MCF 10A (cell line): Measurements from ENCODE around the gene ARPC1B. TPM values are rescaled to one million over a fixed set of nuclear protein-coding genes. Genes with fewer than 3 reads are reported as not detected.

Experiments
- BruUV-seq: library from RNA; stranded (reverse); fragments of 400-500 nt; replicated peaks from 2 replicates; lab custom pipeline; 2021; lab: Mats Ljungman, UMichigan
- CTCF ChIA-PET: fragments of 300-600 bp; sonication (Branson Sonifier 250); formaldehyde crosslinking; extraction: SDS; loops from one replicate; lab custom pipeline; 2021; ENCODE audit warnings: antibody characterized with exemption, inconsistent platforms; lab: Yijun Ruan, JAX
- POLR2A ChIA-PET: fragments of 300-600, 350-650 bp; sonication (Branson Sonifier 250); formaldehyde crosslinking; extraction: SDS; loops from one replicate; lab custom pipeline; 2020; ENCODE audit warnings: antibody characterized with exemption, inconsistent platforms; lab: Yijun Ruan, JAX
- DNase-seq: peaks from one replicate; pipeline ENCODE4 v3.0.0-alpha.2; 2018; ENCODE audit not compliant: unreplicated experiment
- H3K27ac Mint-ChIP-seq: one replicate; pipeline ENCODE4 v1.8.0; 2022; ENCODE audit warnings: mild to moderate bottlenecking, low read depth, mixed read lengths; ENCODE audit not compliant: unreplicated experiment
- H3K27me3 Mint-ChIP-seq: one replicate; pipeline ENCODE4 v1.8.0; 2022; ENCODE audit warnings: mixed read lengths; ENCODE audit not compliant: insufficient read depth, unreplicated experiment
- H3K36me3 Mint-ChIP-seq: one replicate; pipeline ENCODE4 v1.8.0; 2022; ENCODE audit warnings: mild to moderate bottlenecking, moderate library complexity, mixed read lengths; ENCODE audit not compliant: insufficient read depth, unreplicated experiment
- H3K4me1 Mint-ChIP-seq: one replicate; pipeline ENCODE4 v1.8.0; 2022; ENCODE audit warnings: mixed read lengths; ENCODE audit not compliant: insufficient read depth, unreplicated experiment
- H3K4me3 Mint-ChIP-seq: one replicate; pipeline ENCODE4 v1.8.0; 2022; ENCODE audit warnings: mild to moderate bottlenecking, moderate library complexity, mixed read lengths; ENCODE audit not compliant: unreplicated experiment
- H3K9me3 Mint-ChIP-seq: one replicate; pipeline ENCODE4 v1.8.0; 2022; ENCODE audit warnings: mixed read lengths; ENCODE audit not compliant: unreplicated experiment
- intact Hi-C: fragments of 100-400 bp; cut with micrococcal nuclease; formaldehyde crosslinking; loops from 2 replicates; pipeline ENCODE4 v1.14.1; 2022
- total RNA-seq: library from RNA; stranded (reverse); gene quantifications from 2 replicates; pipeline ENCODE4 v1.2.3, GENCODE V29; 2022
- TF ChIP-seq, protein P1 (sequence below): fragments of 200-600 bp; IDR thresholded peaks from one replicate; pipeline ENCODE4 v1.8.0; 2022; ENCODE audit warnings: antibody characterized with exemption, mild to moderate bottlenecking; ENCODE audit not compliant: unreplicated experiment

The ARPC1B gene
- total RNA-seq, 1 experiment from 2014 or later = 174 TPM

DNA sequence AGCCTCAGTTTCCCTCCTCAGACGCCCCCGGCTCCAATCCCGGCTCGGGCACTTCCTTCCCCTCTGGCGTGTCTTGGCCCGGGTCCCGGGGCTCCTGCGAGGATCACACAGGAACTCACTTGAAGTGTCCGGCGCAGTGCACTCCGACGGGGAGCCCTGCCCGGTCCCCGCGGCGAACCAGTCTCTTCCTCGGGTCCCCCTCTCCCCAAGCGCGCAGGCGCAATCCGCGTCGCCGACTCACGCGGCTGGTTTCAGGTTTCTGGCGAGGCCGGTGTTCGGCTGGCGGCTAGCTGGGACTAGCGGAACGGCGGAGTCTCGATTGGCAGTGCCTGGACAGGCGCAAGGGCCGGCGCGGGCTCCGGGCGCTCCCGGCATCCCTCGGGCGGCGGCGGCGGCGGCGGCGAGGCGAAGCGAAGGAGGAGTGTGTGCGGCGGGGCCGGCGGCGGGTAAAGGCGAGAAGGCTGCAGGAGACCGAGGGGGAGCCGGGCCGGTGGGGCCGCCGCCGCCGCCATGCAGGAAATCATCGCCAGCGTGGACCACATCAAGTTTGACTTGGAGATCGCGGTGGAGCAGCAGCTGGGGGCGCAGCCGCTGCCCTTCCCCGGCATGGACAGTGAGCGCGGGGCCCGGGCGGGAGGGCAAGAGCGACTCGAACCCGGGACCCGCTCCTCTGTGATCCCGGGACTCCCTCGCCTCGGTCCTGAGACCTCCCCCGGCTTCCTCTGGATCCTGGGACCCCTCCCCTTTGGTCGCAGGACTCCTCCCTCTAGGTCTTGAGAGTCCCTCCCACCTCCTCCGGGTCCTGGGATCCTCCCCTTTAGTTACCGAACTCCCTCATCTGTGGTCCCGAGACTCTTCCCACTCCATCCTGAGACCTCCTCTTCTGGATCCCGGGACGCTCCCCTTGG is 64.3 kb downstream of the ARPC1B start, which contains the start of the genes CPSF4 and PTCD1:
Gene CPSF4 (plus strand): TSS at position 371 of the 908 bp plus-strand sequence. CDS start 140 bp downstream, at position 511.
Gene PTCD1 (minus strand): TSS at position 226 of the 908 bp plus-strand sequence. CDS start 3,556 bp downstream, outside the sequence.
- Mint-ChIP-seq H3K27me3 (no peaks in the 10 kb centered on the region), H3K27ac (peak within 1 kb of the TSS; percentile 97), H3K36me3 (peaks cover 46% of the 10 kb centered on the region), H3K9me3 (no peaks in the 10 kb centered on the region), H3K4me3 (peak within 1 kb of the TSS; percentile 94), H3K4me1 (peaks cover 5% of the 10 kb centered on the region)
- POLR2A ChIA-PET = interaction anchor here (0.7 to 3.2 kb wide), 15 partner anchors 10 to 649 kb away, joined by 3 to 33 read pairs (median 6); partner anchors contain the start of genes ARPC1A, ATP5MF, BUD31 and PDAP1
- TF ChIP-seq, protein P1, sequence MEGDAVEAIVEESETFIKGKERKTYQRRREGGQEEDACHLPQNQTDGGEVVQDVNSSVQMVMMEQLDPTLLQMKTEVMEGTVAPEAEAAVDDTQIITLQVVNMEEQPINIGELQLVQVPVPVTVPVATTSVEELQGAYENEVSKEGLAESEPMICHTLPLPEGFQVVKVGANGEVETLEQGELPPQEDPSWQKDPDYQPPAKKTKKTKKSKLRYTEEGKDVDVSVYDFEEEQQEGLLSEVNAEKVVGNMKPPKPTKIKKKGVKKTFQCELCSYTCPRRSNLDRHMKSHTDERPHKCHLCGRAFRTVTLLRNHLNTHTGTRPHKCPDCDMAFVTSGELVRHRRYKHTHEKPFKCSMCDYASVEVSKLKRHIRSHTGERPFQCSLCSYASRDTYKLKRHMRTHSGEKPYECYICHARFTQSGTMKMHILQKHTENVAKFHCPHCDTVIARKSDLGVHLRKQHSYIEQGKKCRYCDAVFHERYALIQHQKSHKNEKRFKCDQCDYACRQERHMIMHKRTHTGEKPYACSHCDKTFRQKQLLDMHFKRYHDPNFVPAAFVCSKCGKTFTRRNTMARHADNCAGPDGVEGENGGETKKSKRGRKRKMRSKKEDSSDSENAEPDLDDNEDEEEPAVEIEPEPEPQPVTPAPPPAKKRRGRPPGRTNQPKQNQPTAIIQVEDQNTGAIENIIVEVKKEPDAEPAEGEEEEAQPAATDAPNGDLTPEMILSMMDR = no peak
- intact Hi-C loops = no loop called here
- CTCF ChIA-PET = interaction anchor here (0.6 to 1.3 kb wide), 2 partner anchors 21 to 609 kb away, joined by 3 read pairs; no protein-coding TSS in a partner anchor
- no TSS peak for BruUV-seq
- peak; percentile 96 for DNase-seq

DNA sequence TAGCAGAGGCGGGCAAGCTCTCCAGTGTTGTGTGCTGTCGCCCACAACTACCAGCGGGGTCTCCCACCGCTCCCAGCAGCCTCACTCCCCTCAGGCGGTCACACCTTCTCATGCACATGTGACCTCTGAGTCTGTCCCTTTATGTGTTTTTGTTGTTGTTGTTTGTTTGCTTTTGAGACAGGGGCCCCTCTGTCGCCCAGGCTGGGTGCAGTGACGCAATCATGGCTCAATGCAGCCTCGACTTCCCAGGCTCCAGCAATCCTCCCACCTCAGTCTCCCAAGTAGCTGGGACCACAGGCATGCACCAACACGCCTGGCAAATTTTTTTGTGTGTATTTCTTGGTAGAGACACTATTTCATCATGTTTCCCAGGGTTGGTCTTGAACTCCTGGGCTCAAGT is 65.7 kb downstream of the ARPC1B start:
- Mint-ChIP-seq H3K27me3 (no peaks in the 10 kb centered on the region), H3K36me3 (peaks cover 46% of the 10 kb centered on the region), H3K4me3 (peak overlapping the region; percentile 94), H3K4me1 (peaks cover 5% of the 10 kb centered on the region), H3K27ac (peak overlapping the region; percentile 97), H3K9me3 (no peaks in the 10 kb centered on the region)
- CTCF ChIA-PET = interaction anchor here (0.6 to 0.7 kb wide), 2 partner anchors 24 kb away, joined by 3 to 4 read pairs; no protein-coding TSS in a partner anchor
- TF ChIP-seq, protein P1 = no peak
- intact Hi-C loops = no loop called here
- no TSS peak for BruUV-seq
- POLR2A ChIA-PET = interaction anchor here (0.6 to 3.0 kb wide), 4 partner anchors 16 to 761 kb away, joined by 3 to 17 read pairs (median 9); partner anchors contain the start of genes ATP5MF and ZNF394
- peak; percentile 22 for DNase-seq

Other genes with a start within 250 kb of the ARPC1B start
- 19.9 and 20.3 TPM in 2 replicates for gene SMURF1, start 230.6 kb upstream of the ARPC1B start, total RNA-seq
- gene KPNA7, start 166.6 kb upstream of the ARPC1B start, total RNA-seq = not detected in 2 replicates
- gene MYH16, start 101.9 kb upstream of the ARPC1B start, total RNA-seq = 0.33 TPM in 1 of 2 replicates, not detected in the other
- 149 and 180 TPM in 2 replicates for gene ARPC1A, start 48.8 kb upstream of the ARPC1B start, total RNA-seq
- 155 and 200 TPM in 2 replicates for gene PDAP1, start 33.9 kb downstream of the ARPC1B start, total RNA-seq
- 224 and 262 TPM in 2 replicates for gene BUD31, start 34.2 kb downstream of the ARPC1B start, total RNA-seq
- gene PTCD1, start 64.1 kb downstream of the ARPC1B start, total RNA-seq = 4.9 and 8.6 TPM in 2 replicates
- gene CPSF4, start 64.2 kb downstream of the ARPC1B start, total RNA-seq = 49.5 and 62.6 TPM in 2 replicates
- gene ATP5MF, start 91.4 kb downstream of the ARPC1B start, total RNA-seq = 417 and 442 TPM in 2 replicates
- 15.0 and 19.9 TPM in 2 replicates for gene ZNF789, start 98.2 kb downstream of the ARPC1B start, total RNA-seq
- 17.4 and 20.6 TPM in 2 replicates for gene ZNF394, start 125.6 kb downstream of the ARPC1B start, total RNA-seq
- 13.6 and 16.2 TPM in 2 replicates for gene ZKSCAN5, start 129.9 kb downstream of the ARPC1B start, total RNA-seq
- 6.1 and 7.4 TPM in 2 replicates for gene FAM200A, start 177.4 kb downstream of the ARPC1B start, total RNA-seq
- gene ZNF655, start 183.9 kb downstream of the ARPC1B start, total RNA-seq = 85.2 and 89.9 TPM in 2 replicates
- gene TMEM225B, start 223.5 kb downstream of the ARPC1B start, total RNA-seq = 0.70 and 0.96 TPM in 2 replicates
- gene ZSCAN25, start 242.2 kb downstream of the ARPC1B start, total RNA-seq = 17.6 and 20.9 TPM in 2 replicates